ENCODE measurements around the gene CSH1. TPM values are rescaled to one million over a fixed set of nuclear protein-coding genes. Genes with fewer than 3 reads are reported as not detected.

Gene CSH1
- total RNA-seq, 4 donors from 2014 or later, result not detected

DNA sequence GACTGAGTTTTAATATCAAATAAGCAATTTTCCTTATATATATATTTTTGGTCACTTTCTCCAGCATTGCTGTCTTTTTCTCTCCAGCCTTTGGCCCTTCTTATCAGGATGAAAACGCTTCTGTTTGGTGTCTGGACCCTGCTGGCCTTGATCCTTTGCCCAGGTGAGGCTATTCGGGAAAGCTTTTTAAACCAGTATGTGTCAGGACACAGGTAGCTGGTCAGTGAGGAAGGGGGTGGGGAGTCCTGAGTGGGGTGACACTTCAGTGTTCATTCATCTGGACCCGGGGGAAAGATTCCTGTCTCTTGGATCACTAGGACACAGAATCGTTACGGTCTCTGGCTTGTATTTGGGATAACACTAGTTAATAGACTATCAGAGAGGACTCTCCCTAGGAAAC lies 41.7 kb downstream of the CSH1 start:
- Histone ChIP-seq H3K36me3 (no peaks in the 10 kb centered on the region), H3K27ac (no peak overlapping the region), H3K9me3 (no peaks in the 10 kb centered on the region), H3K4me1 (no peaks in the 10 kb centered on the region), H3K27me3 (no peaks in the 10 kb centered on the region), H3K4me3 (no peak overlapping the region)
- DNase-seq, result no peak
- 70 to 80% methylated on average over 3 to 5 of the region's 5 CpGs for WGBS, 2 donors
- intact Hi-C loops (cut with DNase I), result no loop called here
- TF ChIP-seq, protein P1, sequence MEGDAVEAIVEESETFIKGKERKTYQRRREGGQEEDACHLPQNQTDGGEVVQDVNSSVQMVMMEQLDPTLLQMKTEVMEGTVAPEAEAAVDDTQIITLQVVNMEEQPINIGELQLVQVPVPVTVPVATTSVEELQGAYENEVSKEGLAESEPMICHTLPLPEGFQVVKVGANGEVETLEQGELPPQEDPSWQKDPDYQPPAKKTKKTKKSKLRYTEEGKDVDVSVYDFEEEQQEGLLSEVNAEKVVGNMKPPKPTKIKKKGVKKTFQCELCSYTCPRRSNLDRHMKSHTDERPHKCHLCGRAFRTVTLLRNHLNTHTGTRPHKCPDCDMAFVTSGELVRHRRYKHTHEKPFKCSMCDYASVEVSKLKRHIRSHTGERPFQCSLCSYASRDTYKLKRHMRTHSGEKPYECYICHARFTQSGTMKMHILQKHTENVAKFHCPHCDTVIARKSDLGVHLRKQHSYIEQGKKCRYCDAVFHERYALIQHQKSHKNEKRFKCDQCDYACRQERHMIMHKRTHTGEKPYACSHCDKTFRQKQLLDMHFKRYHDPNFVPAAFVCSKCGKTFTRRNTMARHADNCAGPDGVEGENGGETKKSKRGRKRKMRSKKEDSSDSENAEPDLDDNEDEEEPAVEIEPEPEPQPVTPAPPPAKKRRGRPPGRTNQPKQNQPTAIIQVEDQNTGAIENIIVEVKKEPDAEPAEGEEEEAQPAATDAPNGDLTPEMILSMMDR (IDR thresholded peaks at IDR 0.05), result no peak
- TF ChIP-seq POLR2A (IDR thresholded peaks at IDR 0.05), result no peak

DNA sequence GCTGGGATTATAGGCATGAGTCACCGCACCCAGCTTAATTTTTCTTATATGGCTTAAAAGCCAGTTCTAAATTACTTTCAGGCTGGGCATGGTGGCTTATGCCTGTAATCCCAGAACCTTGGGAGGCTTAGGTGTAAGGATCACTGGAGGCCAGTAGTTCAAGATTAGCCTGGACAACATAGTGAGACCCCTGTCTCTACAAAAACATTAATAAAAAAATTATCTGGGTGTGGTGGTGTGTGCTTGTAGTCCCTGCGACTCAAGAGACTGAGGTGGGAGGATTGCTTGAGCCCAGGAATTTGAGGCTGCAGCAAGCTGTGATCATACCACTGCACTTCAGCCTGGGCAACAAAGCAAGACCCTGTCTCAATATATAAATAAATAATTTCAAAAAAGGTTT lies 43.1 kb downstream of the CSH1 start:
- TF ChIP-seq, protein P1 (IDR thresholded peaks at IDR 0.05), result no peak
- TF ChIP-seq POLR2A (IDR thresholded peaks at IDR 0.05), result no peak
- 89 to 94% methylated on average over 2 of the region's 2 CpGs for WGBS, 2 donors
- no peak overlapping the region for H3K27ac ChIP-seq
- H3K9me3 ChIP-seq, result peaks cover 0 to 5% (median 0%) of the 10 kb centered on the region in 3 donors
- DNase-seq, result no peak
- H3K36me3 ChIP-seq, result no peaks in the 10 kb centered on the region
- H3K4me3 ChIP-seq, result no peak overlapping the region
- H3K27me3 ChIP-seq, result no peaks in the 10 kb centered on the region
- H3K4me1 ChIP-seq, result peaks cover 4 to 13% (median 5%) of the 10 kb centered on the region in 3 donors
- intact Hi-C loops (cut with DNase I), result no loop called here

DNA sequence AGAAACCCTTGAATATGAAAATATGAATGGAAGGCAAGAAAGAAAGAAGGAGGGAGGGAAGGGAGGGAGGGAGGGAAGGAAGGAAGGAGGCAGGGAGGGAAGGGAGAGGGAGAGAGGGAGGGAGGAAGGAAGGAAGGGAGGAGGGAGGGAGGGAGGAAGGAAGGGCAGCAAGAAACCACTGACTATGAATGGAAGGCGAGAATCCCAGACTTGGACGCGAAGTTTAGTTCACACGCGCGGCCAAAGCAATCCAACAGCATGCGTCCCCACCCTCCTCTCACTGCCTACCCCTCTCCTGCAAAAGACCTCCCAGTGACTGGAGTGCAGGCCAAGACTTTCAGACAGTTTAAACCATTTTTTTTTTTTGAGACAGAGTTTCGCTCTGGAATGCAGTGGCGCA lies 46.0 kb downstream of the CSH1 start:
- WGBS, 2 donors, result 84 to 92% methylated on average over 9 of the region's 9 CpGs
- TF ChIP-seq, protein P1 (IDR thresholded peaks at IDR 0.05), result no peak
- no peak for TF ChIP-seq POLR2A (IDR thresholded peaks at IDR 0.05)
- intact Hi-C loops (cut with DNase I), result no loop called here
- Histone ChIP-seq H3K4me3 (no peak overlapping the region), H3K36me3 (no peaks in the 10 kb centered on the region), H3K27me3 (no peaks in the 10 kb centered on the region), H3K27ac (no peak overlapping the region), H3K9me3 (peaks cover 0 to 6% (median 0%) of the 10 kb centered on the region in 3 donors), H3K4me1 (peaks cover 4 to 14% (median 5%) of the 10 kb centered on the region in 3 donors)
- no peak for DNase-seq

DNA sequence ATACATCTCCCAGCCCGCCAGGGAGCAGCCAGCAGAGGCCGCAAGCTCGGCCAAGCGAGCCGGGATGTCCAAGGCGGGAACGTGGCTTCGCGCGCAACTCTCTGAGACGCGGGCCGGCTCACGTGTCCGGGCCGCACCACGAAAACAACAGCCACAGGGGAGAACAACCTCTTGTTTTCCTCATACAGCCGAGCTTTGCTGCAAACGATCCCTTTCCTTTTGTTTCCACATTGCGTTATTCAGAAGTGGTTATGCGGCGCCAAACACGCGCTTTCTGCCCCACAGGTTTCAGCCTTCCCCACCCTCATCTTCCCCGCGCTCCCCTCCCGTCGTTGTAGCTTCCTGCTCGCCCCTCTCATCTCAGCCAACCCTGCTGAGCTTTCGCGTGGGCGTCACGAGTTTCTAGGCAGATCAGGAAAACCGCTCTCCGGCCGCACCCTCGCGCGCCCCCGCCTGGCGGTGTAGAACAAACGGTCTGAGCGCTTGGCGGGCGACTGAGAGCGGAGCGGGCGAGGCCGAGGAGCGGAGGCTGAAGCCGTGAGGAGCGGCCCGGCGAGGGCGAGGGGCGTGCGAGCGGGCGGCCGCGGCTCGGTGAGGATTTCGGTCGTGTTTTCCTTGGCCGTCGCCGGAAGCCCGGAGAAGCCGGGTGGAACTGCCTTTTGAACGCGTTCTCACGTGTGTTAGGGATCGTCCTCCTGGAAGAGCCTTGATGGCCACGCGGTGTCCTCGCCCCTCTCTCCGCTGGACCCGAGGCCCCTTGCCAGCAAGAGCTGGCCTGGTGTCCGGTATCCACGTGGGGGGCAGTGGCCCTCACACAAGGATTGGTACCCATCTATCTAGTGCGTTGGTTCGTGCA lies 47.3 kb downstream of the CSH1 start:
- H3K27me3 ChIP-seq, result no peaks in the 10 kb centered on the region
- H3K9me3 ChIP-seq, result peaks cover 0 to 6% (median 0%) of the 10 kb centered on the region in 3 donors
- no peak for TF ChIP-seq POLR2A (IDR thresholded peaks at IDR 0.05)
- TF ChIP-seq, protein P1 (IDR thresholded peaks at IDR 0.05), result peak in 5 of 6 experiments; percentile 52 to 64 (median 58)
- H3K36me3 ChIP-seq, result no peaks in the 10 kb centered on the region
- intact Hi-C loops (cut with DNase I), result no loop called here
- peak overlapping the region in 3 of 4 donors; percentile 23 to 64 (median 37) for H3K4me3 ChIP-seq
- peak; percentile 67 for DNase-seq
- WGBS, 2 donors, result 24 to 38% methylated on average over 37 to 41 of the region's 82 CpGs
- peaks cover 4 to 14% (median 5%) of the 10 kb centered on the region in 3 donors for H3K4me1 ChIP-seq
- H3K27ac ChIP-seq, result peak overlapping the region in 3 of 4 donors; percentile 64 to 74 (median 68)

DNA sequence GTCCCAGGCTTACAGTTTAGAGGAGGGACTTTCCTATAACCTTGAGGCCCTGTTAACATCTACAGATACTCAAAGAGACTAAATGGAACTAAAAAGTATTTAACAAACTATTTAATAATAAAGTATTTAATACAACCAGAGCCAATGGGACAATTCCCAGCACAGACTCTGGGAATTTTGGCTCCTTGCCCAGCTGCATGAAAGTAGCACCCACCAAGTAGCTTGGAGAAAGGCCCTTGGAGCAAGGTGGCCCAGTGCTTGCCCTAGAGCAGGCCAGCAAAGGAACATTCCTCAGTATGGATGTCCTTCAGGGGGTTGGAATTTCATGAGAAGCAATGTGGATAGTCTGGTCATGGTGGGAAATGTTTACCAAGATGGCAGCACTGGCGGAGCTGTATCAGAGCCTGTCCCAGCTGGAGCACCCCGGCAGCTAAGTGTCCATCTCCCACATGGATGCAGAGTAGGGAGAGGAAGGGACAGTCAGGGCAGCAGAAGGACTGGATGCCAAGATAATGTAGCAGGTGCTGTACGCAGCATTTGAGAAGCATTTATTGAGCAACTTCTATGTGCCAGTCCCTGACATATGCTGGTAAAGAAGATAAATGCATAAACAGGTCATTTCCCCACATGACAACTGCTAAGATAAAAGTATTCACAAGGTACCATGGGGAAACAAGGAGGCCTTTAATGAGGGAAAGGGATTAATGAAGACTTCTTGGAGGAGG lies 48.7 kb downstream of the CSH1 start:
- Histone ChIP-seq H3K4me1 (peaks cover 4 to 25% (median 8%) of the 10 kb centered on the region in 3 donors), H3K36me3 (no peaks in the 10 kb centered on the region), H3K9me3 (peaks cover 0 to 6% (median 0%) of the 10 kb centered on the region in 3 donors), H3K27me3 (no peaks in the 10 kb centered on the region), H3K27ac (no peak overlapping the region), H3K4me3 (no peak overlapping the region)
- 65 to 75% methylated on average over 3 of the region's 3 CpGs for WGBS, 2 donors
- intact Hi-C loops (cut with DNase I), result no loop called here
- DNase-seq, result no peak
- TF ChIP-seq POLR2A (IDR thresholded peaks at IDR 0.05), result no peak
- TF ChIP-seq, protein P1 (IDR thresholded peaks at IDR 0.05), result no peak
